ENCODE data around the gene CREBBP. TPM values are rescaled to one million over a fixed set of nuclear protein-coding genes. Genes with fewer than 3 reads are reported as not detected.

Gene CREBBP
- total RNA-seq, 1 donor from 2014 or later = 59.2 TPM

DNA sequence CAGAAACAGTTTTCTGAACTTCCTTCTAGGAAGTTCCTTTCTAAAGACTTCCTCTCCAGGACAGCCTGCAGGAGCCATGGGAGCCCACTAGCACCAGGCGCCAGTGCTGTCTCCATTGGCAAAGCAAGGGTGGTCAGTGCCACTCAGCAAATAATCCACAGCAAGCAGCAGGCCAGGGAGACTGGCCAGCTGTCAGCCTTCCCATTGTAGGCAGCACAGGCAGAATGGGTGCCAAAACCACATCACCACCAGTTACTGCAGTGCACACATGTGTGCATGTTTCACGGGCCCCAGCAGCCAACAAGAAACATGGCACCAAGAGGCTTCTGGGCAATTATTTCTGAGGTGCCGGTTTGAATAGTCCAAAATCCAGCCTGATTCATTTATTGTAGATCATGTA lies 199.3 kb downstream of the CREBBP start:
- Mint-ChIP-seq H3K9me3 (ENCODE audit: low read depth) (no peaks in the 10 kb centered on the region), H3K36me3 (ENCODE audit: low read depth) (peaks cover 32% of the 10 kb centered on the region), H3K27ac (ENCODE audit: unreplicated experiment) (no peak overlapping the region), H3K4me1 (ENCODE audit: low read depth) (no peaks in the 10 kb centered on the region), H3K27me3 (ENCODE audit: low read depth) (no peaks in the 10 kb centered on the region), H3K4me3 (ENCODE audit: unreplicated experiment) (no peak overlapping the region)
- DNase-seq (ENCODE audit: low spot score) = no peak
- TF ChIP-seq, protein P1, sequence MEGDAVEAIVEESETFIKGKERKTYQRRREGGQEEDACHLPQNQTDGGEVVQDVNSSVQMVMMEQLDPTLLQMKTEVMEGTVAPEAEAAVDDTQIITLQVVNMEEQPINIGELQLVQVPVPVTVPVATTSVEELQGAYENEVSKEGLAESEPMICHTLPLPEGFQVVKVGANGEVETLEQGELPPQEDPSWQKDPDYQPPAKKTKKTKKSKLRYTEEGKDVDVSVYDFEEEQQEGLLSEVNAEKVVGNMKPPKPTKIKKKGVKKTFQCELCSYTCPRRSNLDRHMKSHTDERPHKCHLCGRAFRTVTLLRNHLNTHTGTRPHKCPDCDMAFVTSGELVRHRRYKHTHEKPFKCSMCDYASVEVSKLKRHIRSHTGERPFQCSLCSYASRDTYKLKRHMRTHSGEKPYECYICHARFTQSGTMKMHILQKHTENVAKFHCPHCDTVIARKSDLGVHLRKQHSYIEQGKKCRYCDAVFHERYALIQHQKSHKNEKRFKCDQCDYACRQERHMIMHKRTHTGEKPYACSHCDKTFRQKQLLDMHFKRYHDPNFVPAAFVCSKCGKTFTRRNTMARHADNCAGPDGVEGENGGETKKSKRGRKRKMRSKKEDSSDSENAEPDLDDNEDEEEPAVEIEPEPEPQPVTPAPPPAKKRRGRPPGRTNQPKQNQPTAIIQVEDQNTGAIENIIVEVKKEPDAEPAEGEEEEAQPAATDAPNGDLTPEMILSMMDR (IDR thresholded peaks at IDR 0.05) = no peak

DNA sequence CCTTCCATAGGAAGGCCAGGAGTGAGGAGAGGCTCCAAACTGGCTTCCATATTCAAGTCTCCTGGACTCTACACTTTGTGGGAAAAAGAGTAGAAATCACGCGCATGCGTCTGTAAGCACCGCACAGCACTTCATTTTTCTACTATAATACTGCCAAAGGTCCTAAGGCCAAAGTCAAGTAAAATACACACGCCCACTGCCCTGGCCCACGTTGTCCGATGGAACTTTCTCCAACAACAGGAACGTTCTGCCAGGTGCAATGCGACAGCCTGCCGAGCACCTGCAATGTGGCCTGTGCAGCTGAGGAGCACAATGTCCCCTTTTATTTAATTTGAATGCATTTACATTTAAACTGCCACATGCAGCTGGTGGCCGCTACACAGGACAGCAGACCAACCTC lies 202.5 kb downstream of the CREBBP start:
- no peak for DNase-seq (ENCODE audit: low spot score)
- no peak overlapping the region for H3K27ac Mint-ChIP-seq (ENCODE audit: unreplicated experiment)

DNA sequence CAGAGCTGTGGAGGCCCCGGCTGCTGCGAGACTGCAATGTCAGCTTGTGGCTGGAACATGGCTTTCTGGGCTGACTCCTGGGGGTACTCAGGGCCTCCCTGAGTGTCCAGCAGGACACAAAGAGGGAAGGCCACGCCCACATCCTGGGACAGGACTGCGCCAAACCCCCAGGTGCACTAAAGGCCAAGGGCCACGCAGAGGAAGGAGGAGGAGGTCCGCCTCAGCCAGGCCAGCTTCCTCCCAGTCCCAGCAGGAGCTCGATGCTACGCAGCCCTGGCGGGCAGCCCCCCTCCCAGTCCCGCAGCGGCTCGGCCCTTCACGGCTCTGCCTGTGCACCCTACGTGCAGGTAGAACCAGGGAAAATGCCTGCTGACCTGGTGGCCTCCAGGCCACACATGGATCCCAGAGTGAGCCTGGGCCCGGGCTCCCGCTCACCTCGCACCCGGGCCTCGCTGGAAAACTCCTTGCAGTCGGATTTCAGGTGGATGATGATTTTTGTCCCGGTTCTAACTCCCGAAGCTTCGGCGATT lies 204.8 kb downstream of the CREBBP start:
- Mint-ChIP-seq H3K4me1 (ENCODE audit: low read depth) (no peaks in the 10 kb centered on the region), H3K27me3 (ENCODE audit: low read depth) (no peaks in the 10 kb centered on the region), H3K9me3 (ENCODE audit: low read depth) (no peaks in the 10 kb centered on the region), H3K4me3 (ENCODE audit: unreplicated experiment) (no peak overlapping the region), H3K27ac (ENCODE audit: unreplicated experiment) (no peak overlapping the region), H3K36me3 (ENCODE audit: low read depth) (peaks cover 29% of the 10 kb centered on the region)
- DNase-seq (ENCODE audit: low spot score) = no peak
- TF ChIP-seq, protein P1 (IDR thresholded peaks at IDR 0.05) = no peak

More for the DNA sequence above, 202.5 kb downstream of the CREBBP start:
- no peak overlapping the region for H3K4me3 Mint-ChIP-seq (ENCODE audit: unreplicated experiment)
- H3K9me3 Mint-ChIP-seq (ENCODE audit: low read depth) = no peaks in the 10 kb centered on the region
- H3K36me3 Mint-ChIP-seq (ENCODE audit: low read depth) = peaks cover 31% of the 10 kb centered on the region
- H3K27me3 Mint-ChIP-seq (ENCODE audit: low read depth) = no peaks in the 10 kb centered on the region
- TF ChIP-seq, protein P1 (IDR thresholded peaks at IDR 0.05) = no peak
- no peaks in the 10 kb centered on the region for H3K4me1 Mint-ChIP-seq (ENCODE audit: low read depth)

Other genes starting within 250 kb of the CREBBP start
- 10.3 to 17.8 TPM (median 12.2 TPM) in 3 replicates for gene DNASE1, start 226.0 kb downstream of the CREBBP start, total RNA-seq
- 54.2 to 81.1 TPM (median 60.6 TPM) in 3 replicates for gene TRAP1, start 163.2 kb downstream of the CREBBP start, total RNA-seq
- 22.6 to 31.9 TPM (median 31.6 TPM) in 3 replicates for gene ADCY9, start 235.7 kb upstream of the CREBBP start, total RNA-seq

Measured in chondrocyte (in vitro differentiated cells).